Spleen (tissue), 11 donors: Measurements from ENCODE around the gene RIMS1. TPM values are rescaled to one million over a fixed set of nuclear protein-coding genes. Genes with fewer than 3 reads are reported as not detected.

Experiments used
- DNase-seq: peaks from one replicate; pipeline ENCODE4 v3.0.0-alpha.2; 2020
- H3K27ac ChIP-seq, 8 donors: fragments of 200-600 bp; sonication (generic) in 7 of 8; 1 replicate in 4 of 8; 2 replicates in 4 of 8; pipeline versions ENCODE4 v1.5.0 to v1.8.0; 2016 to 2021; ENCODE audit warnings: inconsistent platforms in 4 of 8, mild to moderate bottlenecking in 4 of 8, moderate library complexity in 1 of 8
- H3K27me3 ChIP-seq, 7 donors: fragments of 200-600 bp; sonication (generic) in 6 of 7; replicated peaks in 1 of 7; 1 replicate in 4 of 7; 2 replicates in 3 of 7; pipeline versions ENCODE4 v1.5.0 to v1.8.0; 2016 to 2021; ENCODE audit warnings: inconsistent platforms in 3 of 7, mild to moderate bottlenecking in 1 of 7
- H3K36me3 ChIP-seq, 6 donors: fragments of 200-600 bp; sonication (generic) in 5 of 6; 1 replicate in 4 of 6; 2 replicates in 2 of 6; pipeline versions ENCODE4 v1.5.0 to v1.8.0; 2016 to 2021; ENCODE audit warnings: inconsistent platforms in 2 of 6
- H3K4me1 ChIP-seq, 6 donors: fragments of 200-600 bp; sonication (generic) in 5 of 6; 1 replicate in 3 of 6; 2 replicates in 3 of 6; pipeline versions ENCODE4 v1.5.0 to v1.8.0; 2016 to 2021; ENCODE audit warnings: inconsistent platforms in 3 of 6
- H3K4me3 ChIP-seq, 8 donors: fragments of 200-600 bp; sonication (generic) in 7 of 8; 1 replicate in 4 of 8; 2 replicates in 4 of 8; pipeline versions ENCODE4 v1.5.0 to v1.8.0; 2016 to 2021; ENCODE audit warnings: inconsistent platforms in 4 of 8, mild to moderate bottlenecking in 4 of 8, moderate library complexity in 2 of 8
- H3K9me3 ChIP-seq, 8 donors: fragments of 200-600 bp; sonication (generic) in 7 of 8; 1 replicate in 4 of 8; 2 replicates in 4 of 8; pipeline versions ENCODE4 v1.5.0 to v1.8.0; 2016 to 2021; ENCODE audit warnings: inconsistent platforms in 4 of 8
- POLR2A ChIP-seq, 3 donors: fragments of 450-650 bp; IDR thresholded peaks; one replicate each; pipeline ENCODE4 v1.5.1; 2017; ENCODE audit warnings: antibody characterized with exemption in 3 of 3, mild to moderate bottlenecking in 1 of 3
- POLR2AphosphoS5 ChIP-seq, 3 donors: sonication (generic); formaldehyde crosslinking; IDR thresholded peaks; one replicate each; pipeline ENCODE4 v1.5.1; 2017; ENCODE audit warnings: antibody characterized with exemption in 3 of 3
- WGBS, 5 donors: extraction: QIAGEN DNeasy Blood & Tissue Kit in 3 of 5; methylation state at CpG; one replicate each; pipeline versions ENCODE4 v1.1.5 to v1.1.7; 2013 to 2018; 5-methylcytosine and 5-hydroxymethylcytosine counted together
- intact Hi-C: fragments of 100-400 bp; cut with DNase I; formaldehyde crosslinking; loops from one replicate; pipeline ENCODE4 v1.15.0; 2023; ENCODE audit warnings: low total_unique reads
- polyA plus RNA-seq, 3 donors: library from polyadenylated mRNA; stranded (reverse); fragments of 200-250 nt; gene quantifications; one replicate each; pipeline ENCODE4 v1.2.1, GENCODE V29; 2013
- total RNA-seq, 7 donors: library from RNA; depleted of rRNA in 3 of 7; stranded (reverse); fragments of >200 nt in 3 of 7; fragmentation: NEBNext Ultra II Directional in 4 of 7; extraction: Animal tissue kit (Norgen Biotek cat#: 25700) in 4 of 7; gene quantifications; one replicate each; pipeline versions ENCODE4 v1.1.0 to v1.2.1, GENCODE V29; 2016 to 2021
- TF ChIP-seq, protein P1 (sequence below), 11 experiments: fragments of 200-600 bp in 7 of 11; fragments of 450-650 bp in 4 of 11; sonication (generic) in 4 of 11; IDR thresholded peaks in 8 of 11; conservative IDR thresholded peaks in 3 of 11; 1 replicate in 7 of 11; 2 replicates in 4 of 11; pipeline versions ENCODE4 v1.4.0 to v1.8.0; 2016 to 2021; ENCODE audit warnings: antibody characterized with exemption in 11 of 11, inconsistent platforms in 4 of 11, mild to moderate bottlenecking in 1 of 11
- donor health status: healthy with polysubstance abuse.
- donor health status: DM: no; HTN: no; CAD: no; lungs with moderate emphysema.
- donor health status: DM: no; HTN: no; CAD: no.
- donor health status: Bipolar disorder and iron deficiency.
- donor health status: healthy.
- donor health status: DM: no; HTN: no; CAD: no.
- donor health status: DM: yes; HTN: yes; CAD: no.

RIMS1 gene
- total and polyA plus RNA-seq, 10 donors: not detected

GRCh38 chr6:72374172-72374571 is 487.8 kb downstream of the RIMS1 start:
- DNase-seq: no peak
- intact Hi-C loops: no loop called here
- H3K4me1 ChIP-seq: no peaks in the 10 kb centered on the region
- no peak overlapping the region for H3K27ac ChIP-seq
- no peaks in the 10 kb centered on the region for H3K9me3 ChIP-seq
- TF ChIP-seq POLR2A (IDR thresholded peaks at IDR 0.05): no peak
- TF ChIP-seq POLR2AphosphoS5 (IDR thresholded peaks at IDR 0.05): no peak
- TF ChIP-seq, protein P1, sequence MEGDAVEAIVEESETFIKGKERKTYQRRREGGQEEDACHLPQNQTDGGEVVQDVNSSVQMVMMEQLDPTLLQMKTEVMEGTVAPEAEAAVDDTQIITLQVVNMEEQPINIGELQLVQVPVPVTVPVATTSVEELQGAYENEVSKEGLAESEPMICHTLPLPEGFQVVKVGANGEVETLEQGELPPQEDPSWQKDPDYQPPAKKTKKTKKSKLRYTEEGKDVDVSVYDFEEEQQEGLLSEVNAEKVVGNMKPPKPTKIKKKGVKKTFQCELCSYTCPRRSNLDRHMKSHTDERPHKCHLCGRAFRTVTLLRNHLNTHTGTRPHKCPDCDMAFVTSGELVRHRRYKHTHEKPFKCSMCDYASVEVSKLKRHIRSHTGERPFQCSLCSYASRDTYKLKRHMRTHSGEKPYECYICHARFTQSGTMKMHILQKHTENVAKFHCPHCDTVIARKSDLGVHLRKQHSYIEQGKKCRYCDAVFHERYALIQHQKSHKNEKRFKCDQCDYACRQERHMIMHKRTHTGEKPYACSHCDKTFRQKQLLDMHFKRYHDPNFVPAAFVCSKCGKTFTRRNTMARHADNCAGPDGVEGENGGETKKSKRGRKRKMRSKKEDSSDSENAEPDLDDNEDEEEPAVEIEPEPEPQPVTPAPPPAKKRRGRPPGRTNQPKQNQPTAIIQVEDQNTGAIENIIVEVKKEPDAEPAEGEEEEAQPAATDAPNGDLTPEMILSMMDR (IDR thresholded peaks at IDR 0.05 in 8 of 11, conservative IDR thresholded peaks at IDR 0.05 in 3 of 11): no peak
- H3K36me3 ChIP-seq: no peaks in the 10 kb centered on the region
- no peaks in the 10 kb centered on the region for H3K27me3 ChIP-seq
- WGBS, 5 donors: 93 to 100% (median 96%) methylated on average over 3 of the region's 3 CpGs
- no peak overlapping the region for H3K4me3 ChIP-seq

DNA sequence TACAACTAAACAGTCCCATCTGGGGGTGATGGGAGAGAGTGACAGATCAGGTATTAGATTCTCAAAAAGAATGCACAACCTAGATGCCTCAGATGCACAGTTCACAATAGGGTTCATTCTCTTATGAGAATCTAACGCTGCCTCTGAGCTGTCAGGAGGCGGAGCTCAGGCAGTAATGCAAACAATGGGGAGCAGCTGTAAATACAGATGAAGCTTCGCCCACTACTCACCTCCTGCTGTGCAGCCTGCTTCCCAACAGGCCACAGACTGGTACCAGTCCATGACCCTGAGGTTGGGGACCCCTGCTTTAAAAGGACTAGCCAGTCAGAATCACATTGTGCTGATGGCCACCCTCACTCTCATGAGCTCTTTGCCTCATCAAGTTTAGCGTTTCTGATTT is 488.5 kb downstream of the RIMS1 start:
- H3K36me3 ChIP-seq: no peaks in the 10 kb centered on the region
- H3K27me3 ChIP-seq: no peaks in the 10 kb centered on the region
- intact Hi-C loops: no loop called here
- H3K4me3 ChIP-seq: no peak overlapping the region
- H3K4me1 ChIP-seq: no peaks in the 10 kb centered on the region
- 73 to 78% (median 76%) methylated on average over 4 of the region's 4 CpGs for WGBS, 5 donors
- TF ChIP-seq, protein P1 (IDR thresholded peaks at IDR 0.05 in 8 of 11, conservative IDR thresholded peaks at IDR 0.05 in 3 of 11): no peak
- TF ChIP-seq POLR2AphosphoS5 (IDR thresholded peaks at IDR 0.05): no peak
- TF ChIP-seq POLR2A (IDR thresholded peaks at IDR 0.05): no peak
- no peak overlapping the region for H3K27ac ChIP-seq
- no peak for DNase-seq
- H3K9me3 ChIP-seq: no peaks in the 10 kb centered on the region

GRCh38 chr6:72376736-72377135 is 490.4 kb downstream of the RIMS1 start:
- intact Hi-C loops: no loop called here
- TF ChIP-seq POLR2A (IDR thresholded peaks at IDR 0.05): no peak
- TF ChIP-seq, protein P1 (IDR thresholded peaks at IDR 0.05 in 8 of 11, conservative IDR thresholded peaks at IDR 0.05 in 3 of 11): no peak
- TF ChIP-seq POLR2AphosphoS5 (IDR thresholded peaks at IDR 0.05): no peak

DNA sequence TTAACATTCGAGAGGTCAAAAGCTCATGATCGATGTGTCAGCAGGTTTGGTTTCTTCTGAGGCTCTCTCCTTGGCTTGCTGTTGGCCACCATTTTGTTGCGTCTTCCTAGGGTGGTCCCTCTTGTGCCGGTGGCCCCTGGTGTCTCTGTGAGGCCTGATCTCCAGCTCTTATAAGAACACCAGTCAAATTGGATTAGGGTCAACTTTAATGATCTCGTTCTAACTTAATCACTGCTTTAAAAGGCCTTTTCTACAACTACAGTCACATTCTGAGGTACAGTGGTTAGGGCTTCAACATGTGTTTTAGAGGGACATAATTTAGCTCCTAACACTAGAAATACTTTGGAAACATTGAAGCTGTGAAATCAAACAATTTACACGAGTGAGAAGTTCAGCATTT is 494.7 kb downstream of the RIMS1 start:
- intact Hi-C loops: no loop called here
- no peak overlapping the region for H3K4me3 ChIP-seq
- 72 to 89% (median 78%) methylated on average over 6 of the region's 6 CpGs for WGBS, 5 donors

More at GRCh38 chr6:72376736-72377135, 490.4 kb downstream of the RIMS1 start:
- no peak for DNase-seq
- H3K9me3 ChIP-seq: no peaks in the 10 kb centered on the region
- WGBS, 5 donors: 90 to 97% (median 91%) methylated on average over 2 of the region's 2 CpGs
- H3K36me3 ChIP-seq: no peaks in the 10 kb centered on the region
- H3K27ac ChIP-seq: no peak overlapping the region
- H3K4me1 ChIP-seq: no peaks in the 10 kb centered on the region
- H3K27me3 ChIP-seq: no peaks in the 10 kb centered on the region
- no peak overlapping the region for H3K4me3 ChIP-seq

More for the DNA sequence above, 494.7 kb downstream of the RIMS1 start:
- Histone ChIP-seq H3K27ac (no peak overlapping the region), H3K27me3 (no peaks in the 10 kb centered on the region), H3K36me3 (no peaks in the 10 kb centered on the region), H3K4me1 (peaks cover 0 to 16% (median 0%) of the 10 kb centered on the region in 6 donors), H3K9me3 (no peaks in the 10 kb centered on the region)
- TF ChIP-seq, protein P1 (IDR thresholded peaks at IDR 0.05 in 8 of 11, conservative IDR thresholded peaks at IDR 0.05 in 3 of 11): no peak
- TF ChIP-seq POLR2AphosphoS5 (IDR thresholded peaks at IDR 0.05) (no peak), POLR2A (IDR thresholded peaks at IDR 0.05) (no peak)
- DNase-seq: no peak
